GM18520 (cell line): Measurements from ENCODE around the gene ANKH.

Source experiments
- ATAC-seq: cut with Tn5 transposase; IDR thresholded peaks from one replicate; pipeline ENCODE4 v1.9.1; 2021; ENCODE audit not compliant: unreplicated experiment

The ANKH gene

DNA sequence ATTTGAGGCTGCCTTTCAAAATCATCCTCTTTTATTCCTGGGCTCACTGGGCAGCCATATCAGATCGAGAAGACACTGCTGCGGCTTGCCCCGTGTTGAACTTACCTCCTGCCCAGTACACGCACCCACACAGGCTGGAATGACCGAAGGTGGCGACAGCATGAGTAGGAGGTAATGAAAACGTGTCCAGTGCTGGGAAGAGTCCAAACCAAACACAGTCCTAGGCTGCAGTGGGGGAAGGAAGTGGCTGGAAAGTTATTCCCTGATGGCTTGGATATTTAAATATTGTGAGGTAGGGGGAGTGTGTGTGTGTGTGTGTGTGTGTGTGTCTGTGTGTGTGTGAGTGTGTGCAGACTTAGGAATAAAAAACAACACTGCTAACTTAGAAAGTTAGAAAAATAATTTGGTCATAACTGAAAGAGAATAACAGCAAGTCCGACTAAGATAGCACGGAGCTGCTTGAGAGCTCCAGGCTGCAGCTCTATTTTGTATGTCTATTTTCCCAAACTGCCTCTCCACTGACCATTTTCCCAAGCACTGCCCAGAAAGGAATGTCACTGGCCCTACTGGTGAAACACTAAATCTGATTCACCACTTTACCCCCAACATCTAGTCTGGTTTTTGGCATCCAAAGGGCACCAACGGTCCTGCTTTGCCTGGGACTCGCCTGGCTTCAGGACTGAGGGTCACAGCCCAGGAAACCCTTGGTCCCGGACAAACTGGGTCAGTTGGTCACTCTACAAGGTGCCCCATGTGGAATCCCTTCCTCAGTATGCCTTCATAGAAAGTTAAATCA is 41.2 kb downstream of the ANKH start:
- no peak for ATAC-seq

DNA sequence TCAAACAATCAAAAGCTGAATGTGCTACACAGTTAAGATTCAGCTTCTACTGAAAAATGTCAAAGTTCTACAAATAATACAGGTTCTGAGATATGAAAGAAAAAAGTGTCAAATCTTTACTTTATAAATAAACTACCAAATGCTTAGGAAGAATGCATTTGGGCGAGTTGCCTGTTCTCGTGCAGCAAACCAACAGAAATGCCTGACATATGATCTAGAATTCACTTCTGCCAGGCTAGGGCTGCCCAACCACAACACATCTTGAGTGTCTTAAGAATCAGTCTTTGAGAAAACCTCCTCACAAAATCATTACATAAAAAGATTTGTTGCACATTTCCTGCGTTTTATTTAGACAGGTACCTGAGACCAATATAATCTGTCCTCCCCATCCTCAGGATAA is 42.2 kb downstream of the ANKH start:
- no peak for ATAC-seq

DNA sequence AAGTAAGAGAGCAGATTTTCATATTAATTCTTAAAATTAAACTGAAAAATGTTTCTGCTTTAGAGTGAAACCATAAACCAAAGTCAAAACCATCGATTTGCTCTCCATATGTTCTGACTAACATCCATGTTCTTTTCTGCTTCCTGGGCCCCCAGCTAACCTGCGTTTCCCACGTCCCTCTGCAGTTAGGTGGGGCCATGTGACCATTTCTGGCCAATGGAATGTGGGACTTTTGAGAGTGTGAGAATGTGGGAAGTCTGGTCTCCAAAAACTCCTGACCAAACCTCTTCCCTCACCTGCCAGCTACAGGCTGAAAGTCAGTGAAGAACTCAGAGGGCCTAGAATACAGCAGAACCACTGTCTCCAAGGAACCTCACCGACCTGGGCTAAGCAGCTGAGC is 44.9 kb downstream of the ANKH start:
- ATAC-seq: no peak

DNA sequence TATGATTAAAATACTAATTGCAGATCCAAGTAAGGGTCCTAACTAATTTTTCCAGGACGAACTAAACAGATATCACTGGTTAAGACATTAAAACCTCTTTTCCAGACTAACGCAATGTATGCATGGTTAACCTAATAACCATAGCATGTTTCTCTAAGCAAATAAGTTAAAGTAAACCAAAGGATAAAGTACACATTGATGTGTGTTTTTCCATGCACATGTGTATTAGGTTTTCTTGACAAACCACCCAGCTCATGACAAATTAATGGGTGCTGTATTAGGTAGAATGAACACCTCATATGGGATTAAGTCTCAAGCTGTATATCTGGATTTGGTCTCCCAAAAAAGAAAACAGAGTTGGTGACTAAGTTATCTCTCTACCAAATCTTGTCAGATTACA is 45.6 kb downstream of the ANKH start:
- no peak for ATAC-seq

DNA sequence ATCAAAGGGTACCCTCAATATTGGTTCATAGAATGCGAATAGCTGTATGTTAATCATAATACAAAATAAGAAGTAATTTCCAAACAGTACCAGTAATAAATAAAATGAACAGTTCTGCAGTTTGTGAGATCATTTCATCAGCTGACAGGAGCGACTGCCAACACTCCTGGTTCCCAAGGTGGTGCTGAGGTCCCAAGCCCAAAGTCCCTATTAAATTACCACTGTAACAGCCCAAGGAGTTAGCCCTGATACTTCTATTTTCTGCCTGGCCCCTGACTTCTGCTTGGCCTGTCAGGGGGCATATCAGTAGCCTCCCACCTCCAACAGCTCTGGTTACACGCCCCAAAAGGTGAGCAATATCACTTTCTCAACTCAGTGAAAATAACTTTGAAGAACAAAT is 47.1 kb downstream of the ANKH start:
- ATAC-seq: no peak

DNA sequence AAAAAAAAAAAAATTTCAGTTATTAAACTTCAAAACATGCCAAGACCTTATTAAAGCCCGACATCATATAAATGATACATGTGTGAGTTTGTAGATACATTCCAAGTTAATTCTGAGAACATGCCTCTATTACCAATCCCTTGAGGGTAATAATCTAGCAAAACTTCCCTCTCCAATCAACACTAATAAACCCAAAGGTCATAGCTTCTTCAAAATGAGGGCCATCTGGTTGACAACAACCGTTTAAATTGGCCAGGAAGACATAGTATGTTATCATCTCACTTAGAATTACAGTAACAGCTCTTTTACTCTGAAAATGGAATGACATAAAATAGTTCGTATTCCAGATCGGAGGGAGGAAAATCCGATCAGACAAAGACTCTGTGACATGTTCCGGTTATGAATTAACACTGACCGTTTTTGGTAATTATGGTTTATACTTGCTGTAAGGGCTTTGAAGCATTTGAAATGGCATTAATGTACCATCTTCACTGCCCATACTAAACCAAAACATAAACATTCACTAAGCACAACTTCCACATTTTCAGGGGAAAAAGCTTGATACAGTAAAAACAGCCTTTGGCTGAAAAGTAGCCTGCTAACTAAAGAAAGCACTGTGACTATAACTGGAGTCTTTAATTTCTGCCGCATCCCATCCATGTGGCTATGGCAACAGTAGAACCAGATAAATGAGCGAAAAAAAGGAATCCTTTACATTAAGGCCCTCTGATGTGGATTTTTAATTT is 50.3 kb downstream of the ANKH start:
- ATAC-seq: no peak

DNA sequence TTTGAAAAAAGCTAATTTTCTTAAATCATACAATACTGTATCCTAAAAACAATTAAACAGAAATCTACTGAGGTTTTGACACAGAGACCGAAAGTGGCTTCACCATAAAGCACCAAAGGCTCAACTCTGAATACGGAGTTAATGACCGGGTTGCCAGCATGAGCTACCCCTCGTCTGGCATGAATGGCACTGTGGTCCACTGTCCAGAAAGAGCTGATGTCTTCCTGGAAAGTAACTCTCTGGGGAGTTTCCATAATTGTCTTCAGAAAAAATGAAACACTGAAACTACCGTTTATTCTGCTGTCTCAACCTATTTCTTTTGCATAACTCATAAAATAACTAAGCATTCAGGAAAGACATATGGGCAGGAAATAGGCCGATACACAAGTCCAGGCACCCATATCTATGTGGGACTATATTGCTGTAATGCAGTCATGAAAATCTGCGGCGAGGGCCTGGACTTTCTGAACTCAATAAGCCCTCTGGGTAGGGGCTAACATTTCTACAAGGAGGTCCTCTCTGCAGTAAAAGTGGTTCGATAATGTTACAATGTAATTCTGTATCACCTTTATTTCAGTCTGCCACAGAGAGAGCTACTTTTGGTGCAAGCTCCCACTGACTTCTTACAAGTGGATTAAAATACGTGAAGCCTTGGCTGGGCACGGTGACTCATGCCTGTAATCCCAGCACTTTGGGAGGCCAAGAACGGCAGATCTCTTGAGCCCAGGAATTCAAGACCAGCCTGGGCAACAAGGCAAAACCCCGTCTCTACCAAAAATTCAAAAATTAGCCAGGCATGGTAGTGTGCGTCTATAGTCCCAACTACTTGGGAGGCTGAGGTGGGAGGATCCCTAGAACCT is 52.4 kb downstream of the ANKH start:
- ATAC-seq: no peak

DNA sequence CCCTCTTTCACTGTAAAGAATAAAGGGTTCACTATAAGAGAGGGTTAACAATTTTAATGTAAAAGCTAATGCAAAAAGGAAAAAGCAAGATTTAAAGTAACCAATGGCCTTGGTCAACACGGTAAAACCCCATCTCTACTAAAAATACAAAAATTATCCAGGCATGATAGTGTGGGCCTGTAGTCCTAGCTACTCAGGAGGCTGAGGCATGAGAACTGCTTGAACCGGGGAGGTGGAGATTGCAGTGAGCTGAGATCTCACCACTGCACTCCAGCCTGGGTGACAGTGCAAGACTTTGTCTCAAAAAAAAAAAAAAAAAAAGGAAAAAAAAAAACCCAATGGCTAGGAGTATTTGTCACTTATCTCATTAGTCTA is 53.8 kb downstream of the ANKH start:
- ATAC-seq: peak; percentile 15

DNA sequence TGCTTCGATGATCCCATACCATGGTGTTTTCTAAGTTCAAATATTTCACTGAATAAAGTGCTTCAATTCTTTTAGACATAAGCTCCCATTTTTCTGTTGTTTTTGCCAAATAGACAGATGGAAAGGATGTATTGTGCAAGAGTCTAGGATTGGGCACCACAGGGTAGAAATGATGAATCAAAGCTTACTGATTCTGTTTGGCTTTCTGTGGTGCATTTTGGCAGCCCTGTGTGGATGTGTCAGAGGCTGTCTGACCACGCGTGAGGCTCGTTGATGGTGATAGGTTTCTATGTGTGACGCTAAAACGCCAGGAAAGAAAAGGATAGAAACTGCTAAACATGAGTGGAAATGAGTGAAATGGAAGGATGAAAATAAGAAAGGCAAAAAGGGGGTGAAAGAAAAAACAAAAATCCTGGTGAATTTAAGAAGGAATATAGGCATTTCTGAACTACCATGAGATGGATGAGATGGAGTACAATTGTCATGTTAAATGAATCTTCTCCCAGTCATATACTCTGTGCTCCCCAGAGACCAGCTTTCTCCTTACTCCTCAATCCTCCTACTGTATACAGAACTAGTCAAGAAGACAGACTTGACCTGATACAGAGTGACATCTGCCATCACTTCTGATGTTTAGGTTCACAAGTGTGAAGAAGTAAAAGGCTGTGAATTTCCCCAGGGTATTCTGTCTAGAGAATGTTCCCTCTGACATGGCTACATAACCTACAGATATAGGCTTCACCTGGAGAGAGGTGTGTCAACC is 54.4 kb downstream of the ANKH start:
- ATAC-seq: peak; percentile 56

DNA sequence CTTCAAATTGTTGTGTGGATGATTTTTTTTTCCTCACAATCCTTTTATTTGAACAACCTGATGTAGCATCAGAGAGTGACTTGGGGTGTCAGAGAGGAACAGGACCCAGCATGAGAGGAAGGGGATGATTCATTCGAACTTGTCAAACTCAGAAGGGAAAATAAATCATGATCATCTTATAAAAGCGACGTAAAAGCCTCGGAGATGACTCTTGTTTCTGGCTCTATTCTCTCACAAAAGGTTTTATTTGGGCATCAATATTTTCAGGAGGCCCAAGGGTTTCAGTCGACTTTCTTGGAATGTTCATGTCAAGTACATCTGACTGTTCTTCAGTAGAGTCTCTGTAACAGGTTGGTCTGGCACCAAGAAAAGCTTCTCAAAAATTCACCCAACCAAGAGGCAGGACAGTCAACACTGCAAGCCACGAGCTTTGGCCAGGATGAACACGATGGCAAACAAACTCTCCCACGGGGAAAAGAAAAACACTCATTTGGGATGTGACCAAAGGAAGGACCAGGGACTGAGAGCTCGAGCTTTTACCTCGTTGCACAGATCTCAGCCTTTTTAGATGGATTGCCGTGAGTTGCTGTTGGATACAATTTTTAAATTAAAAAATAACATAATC is 55.1 kb downstream of the ANKH start:
- ATAC-seq: no peak

DNA sequence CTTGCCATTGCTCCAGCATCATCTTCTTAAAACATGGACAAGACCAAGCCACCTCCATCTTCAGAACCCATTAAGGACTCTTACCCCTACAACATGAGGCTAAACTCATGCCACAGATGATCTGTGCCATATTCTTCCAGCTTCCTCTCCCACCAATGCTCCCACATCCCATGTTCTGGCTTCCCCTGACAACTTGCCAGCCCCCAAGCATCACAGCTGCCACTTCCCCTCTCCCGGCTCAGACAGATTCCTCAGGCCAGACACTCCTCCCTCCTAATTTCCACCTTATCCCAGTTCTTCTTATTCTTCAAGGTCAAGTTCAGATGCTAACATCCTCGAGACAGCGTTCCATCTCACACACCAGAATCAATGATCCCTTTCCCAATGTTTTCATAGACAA is 57.8 kb downstream of the ANKH start:
- no peak for ATAC-seq

DNA sequence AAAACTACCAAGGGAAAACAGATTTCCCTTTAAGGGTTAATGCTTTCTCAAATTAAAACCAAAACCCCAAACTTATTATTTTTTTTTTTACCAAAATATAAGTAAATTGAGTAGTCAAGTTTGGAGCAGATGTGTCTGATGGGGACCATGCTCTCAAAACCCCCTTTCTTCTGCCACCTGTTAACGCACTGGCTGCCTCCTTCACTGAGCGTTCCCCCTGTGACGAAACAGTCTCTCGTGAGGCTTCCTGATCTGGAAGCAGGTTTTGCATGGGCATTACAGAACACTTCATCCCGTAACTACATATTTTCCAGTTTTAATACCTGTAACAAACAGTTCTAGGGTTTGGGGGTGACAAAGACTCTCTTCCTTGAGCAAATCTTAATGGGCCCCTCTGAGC is 59.4 kb downstream of the ANKH start:
- no peak for ATAC-seq

DNA sequence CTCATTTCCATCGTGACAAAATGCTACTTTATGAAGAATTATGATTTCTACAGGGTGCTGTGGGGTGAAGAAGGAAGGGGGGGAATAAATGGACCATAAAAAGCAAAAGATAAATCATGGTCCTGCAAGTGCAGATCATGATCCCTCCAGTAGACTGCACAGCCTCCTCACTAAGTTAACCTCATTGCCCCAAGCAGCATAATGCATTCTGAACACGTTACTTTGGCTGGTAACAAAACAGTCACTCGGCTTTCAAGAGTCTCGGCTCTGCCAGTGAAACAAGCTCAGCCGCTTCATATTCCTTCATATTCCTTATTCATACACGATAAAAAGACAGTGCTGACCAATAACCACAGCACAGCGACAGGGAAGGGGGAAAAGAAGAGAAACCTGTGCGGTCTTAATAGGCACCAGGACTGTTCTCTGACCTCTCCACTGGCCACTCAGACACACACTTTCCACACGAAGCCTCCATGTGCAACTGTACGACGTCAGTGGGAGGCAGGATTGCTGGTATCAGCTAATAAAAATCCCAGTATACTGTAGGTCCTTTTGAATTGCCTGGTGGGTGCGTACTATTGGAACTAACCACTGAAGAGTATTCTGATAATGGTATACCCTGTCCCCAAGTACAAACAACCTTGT is 60.5 kb downstream of the ANKH start:
- no peak for ATAC-seq

DNA sequence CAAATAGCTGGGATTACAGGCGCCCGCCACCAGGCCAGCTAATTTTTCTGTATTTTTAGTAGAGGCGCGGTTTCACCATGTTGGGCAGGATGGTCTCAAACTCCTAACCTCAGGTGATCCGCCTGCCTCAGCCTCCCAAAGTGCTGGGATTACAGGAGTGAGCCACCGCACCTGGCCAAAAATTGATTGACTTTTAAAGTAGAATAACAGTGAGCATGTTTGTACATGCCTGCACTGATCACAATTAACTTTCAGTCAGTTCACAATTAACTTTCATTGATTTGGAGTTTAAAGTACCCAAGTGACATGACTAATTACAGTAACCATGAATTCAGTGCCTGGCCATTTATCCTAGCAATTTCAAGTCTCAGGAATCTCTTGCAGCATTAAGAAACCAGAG is 61.3 kb downstream of the ANKH start:
- ATAC-seq: no peak

DNA sequence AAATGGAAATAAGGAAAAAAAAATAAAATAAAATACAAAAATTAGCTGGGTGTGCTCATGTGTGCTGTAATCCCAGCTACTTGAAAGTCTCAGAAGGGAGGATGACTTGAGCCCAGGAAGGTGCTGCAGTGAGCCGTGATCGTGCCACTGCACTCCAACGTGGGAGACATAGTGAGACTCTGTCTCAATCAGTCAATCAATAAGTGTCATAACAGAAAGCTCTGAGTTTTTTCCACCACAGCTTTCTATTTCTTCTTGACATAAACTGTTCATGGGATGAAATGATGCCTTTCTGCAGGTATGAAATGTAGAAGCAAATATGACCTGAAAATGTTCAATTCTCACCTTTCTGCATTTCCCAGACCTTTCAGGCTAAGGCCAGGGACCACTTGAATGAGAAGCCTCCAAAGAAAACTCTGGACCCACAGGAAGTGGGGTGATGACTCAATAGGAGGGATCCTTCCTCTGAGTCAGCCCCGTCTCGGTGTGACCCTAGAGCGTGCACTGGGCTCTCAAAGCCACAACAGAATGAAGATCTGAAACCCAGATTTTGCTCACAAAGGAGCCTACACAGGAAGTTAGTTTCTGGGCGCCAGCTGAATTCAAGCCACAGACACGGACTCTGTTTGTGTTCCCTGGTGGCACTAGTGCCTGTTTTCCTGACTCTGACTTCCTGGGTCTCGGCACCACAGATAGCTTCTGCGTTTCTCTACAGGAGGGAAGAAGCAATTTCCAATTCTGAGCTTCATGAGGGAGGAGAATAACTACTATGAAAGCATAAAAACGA is 62.0 kb downstream of the ANKH start:
- peak; percentile 98 for ATAC-seq

DNA sequence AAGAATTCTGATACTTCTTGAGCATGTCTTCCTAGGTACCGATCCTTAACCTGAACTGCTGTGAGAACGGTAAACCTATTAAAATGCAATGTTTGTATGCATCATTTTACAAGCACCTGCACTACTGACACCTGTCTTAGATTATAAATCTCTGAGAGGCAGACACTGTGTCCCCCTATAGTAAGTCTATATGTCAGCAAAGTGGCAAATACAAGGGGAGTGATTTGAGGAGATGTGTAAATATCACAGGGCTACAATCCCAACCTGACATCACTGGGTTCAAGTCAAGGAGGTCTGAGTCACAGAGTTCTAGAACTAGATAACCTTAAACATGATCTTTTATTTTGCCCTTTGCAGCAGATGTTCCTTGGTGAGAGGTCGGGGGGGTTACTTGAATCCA is 64.1 kb downstream of the ANKH start:
- ATAC-seq: no peak

DNA sequence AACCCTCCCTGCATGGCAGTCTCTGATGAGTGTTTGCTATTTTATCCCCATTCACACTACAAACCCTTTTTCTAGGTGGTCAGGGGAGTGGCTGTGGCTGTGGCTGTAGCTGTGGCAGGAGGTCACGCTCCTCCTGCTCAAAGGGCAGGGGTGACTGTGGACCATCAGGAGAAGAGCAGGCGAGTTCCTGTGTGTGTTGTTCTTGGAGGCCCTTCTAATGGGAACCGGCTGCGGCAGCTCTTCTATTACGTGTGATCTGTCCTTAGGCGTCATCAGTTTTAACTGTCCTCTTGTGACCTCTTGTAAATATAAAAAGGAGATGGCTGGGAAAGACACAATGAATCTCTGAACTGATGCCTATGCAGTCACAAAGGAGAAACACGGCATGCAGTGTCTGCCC is 65.1 kb downstream of the ANKH start:
- ATAC-seq: no peak

DNA sequence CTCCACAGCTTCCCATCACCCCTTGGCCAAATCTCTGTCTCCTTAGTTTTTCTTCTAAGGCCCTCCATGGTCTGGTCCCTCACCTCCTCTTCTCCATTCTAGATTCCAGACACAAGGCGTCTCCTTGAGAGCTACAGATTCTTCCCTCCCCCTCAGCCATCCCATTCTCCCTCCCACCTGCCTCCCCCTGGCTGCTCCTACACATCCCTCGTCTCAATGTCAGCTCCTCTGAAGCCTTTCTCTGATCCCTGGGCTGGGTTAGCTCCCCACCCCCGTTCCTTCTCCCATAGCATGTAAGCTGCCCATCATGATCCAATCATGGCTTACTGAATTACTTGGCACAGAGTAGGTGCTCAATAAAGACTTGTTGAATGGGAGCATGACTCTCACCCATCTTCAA is 69.0 kb downstream of the ANKH start:
- no peak for ATAC-seq

DNA sequence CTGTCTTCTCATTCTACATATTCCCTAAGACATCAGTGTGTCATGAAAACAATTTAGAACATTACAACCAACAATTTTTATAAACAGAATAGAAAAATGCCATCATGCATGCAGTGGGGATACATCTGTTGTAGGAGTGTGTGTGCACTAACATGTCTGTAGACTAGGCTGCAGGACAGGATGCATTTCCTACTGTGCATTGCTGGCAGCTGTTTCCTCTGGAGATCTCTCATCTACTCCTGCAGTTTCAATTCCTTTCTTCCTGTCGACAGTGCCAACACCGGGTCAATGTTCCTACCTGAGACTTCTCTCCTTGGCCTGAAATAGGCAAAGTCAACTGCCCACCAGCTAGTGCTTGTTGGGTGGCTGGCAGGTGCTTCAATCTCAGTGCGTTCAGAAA is 69.8 kb downstream of the ANKH start:
- no peak for ATAC-seq
